Loucy (cell line): Measurements from ENCODE around the gene SP3.

Source experiments
- EZH2phosphoT487 ChIP-seq: fragments of 200-600 bp; IDR thresholded peaks from 2 replicates; pipeline ENCODE4 v1.6.1; 2018; ENCODE audit warnings: antibody characterized with exemption, mild to moderate bottlenecking, moderate library complexity, borderline replicate concordance
- TF ChIP-seq, protein P1 (sequence below): fragments of 200-600 bp; sonication (generic); conservative IDR thresholded peaks from 2 replicates; pipeline ENCODE4 v1.5.1; 2014; ENCODE audit warnings: mild to moderate bottlenecking, antibody characterized with exemption, low read length

DNA sequence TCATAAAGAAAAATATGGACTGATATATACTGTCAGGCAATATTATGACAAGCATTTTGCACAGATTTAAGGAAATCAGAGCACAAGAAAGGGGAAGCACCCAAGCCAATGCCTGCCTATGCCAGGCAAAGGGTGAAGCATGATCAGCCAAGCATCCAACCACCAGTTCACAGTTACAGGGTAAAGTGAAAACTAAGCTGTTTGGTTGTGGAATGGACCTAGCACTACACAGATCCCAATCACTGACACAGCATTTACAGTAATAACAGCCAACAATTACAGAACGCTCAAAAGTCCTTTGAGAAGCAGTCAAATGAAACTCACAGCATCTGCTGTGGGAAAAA lies 90.3 kb downstream of the SP3 start:
- no peak for TF ChIP-seq EZH2phosphoT487
- TF ChIP-seq, protein P1, sequence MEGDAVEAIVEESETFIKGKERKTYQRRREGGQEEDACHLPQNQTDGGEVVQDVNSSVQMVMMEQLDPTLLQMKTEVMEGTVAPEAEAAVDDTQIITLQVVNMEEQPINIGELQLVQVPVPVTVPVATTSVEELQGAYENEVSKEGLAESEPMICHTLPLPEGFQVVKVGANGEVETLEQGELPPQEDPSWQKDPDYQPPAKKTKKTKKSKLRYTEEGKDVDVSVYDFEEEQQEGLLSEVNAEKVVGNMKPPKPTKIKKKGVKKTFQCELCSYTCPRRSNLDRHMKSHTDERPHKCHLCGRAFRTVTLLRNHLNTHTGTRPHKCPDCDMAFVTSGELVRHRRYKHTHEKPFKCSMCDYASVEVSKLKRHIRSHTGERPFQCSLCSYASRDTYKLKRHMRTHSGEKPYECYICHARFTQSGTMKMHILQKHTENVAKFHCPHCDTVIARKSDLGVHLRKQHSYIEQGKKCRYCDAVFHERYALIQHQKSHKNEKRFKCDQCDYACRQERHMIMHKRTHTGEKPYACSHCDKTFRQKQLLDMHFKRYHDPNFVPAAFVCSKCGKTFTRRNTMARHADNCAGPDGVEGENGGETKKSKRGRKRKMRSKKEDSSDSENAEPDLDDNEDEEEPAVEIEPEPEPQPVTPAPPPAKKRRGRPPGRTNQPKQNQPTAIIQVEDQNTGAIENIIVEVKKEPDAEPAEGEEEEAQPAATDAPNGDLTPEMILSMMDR: no peak
